Measurements from ENCODE around the gene TMEM156.

DNA sequence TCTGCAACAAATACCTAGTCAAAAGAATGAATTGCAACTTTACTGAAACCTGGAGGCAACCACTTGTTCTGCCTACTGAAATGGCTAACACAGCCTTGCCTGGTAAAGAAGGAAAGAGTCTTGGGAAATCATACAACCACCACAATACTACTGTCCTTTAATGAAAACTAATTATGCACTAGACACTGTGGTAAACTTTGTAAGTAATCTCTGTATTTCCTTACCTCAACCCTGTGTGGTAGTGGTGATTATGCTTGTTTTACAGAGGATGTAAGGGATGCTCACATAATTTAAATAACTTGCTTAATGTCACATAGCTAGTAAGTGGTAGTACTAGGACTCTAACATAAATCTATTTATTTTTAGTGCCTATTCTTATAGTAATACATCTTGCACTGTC, 44.7 kb downstream of the TMEM156 start:
- no peak for TF ChIP-seq EZH2 (IDR thresholded peaks at IDR 0.05; ENCODE audit: low read length)
- TF ChIP-seq, protein P1, sequence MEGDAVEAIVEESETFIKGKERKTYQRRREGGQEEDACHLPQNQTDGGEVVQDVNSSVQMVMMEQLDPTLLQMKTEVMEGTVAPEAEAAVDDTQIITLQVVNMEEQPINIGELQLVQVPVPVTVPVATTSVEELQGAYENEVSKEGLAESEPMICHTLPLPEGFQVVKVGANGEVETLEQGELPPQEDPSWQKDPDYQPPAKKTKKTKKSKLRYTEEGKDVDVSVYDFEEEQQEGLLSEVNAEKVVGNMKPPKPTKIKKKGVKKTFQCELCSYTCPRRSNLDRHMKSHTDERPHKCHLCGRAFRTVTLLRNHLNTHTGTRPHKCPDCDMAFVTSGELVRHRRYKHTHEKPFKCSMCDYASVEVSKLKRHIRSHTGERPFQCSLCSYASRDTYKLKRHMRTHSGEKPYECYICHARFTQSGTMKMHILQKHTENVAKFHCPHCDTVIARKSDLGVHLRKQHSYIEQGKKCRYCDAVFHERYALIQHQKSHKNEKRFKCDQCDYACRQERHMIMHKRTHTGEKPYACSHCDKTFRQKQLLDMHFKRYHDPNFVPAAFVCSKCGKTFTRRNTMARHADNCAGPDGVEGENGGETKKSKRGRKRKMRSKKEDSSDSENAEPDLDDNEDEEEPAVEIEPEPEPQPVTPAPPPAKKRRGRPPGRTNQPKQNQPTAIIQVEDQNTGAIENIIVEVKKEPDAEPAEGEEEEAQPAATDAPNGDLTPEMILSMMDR (optimal IDR thresholded peaks at IDR 0.05 in 1 of 3, IDR thresholded peaks at IDR 0.05 in 1 of 3, conservative IDR thresholded peaks at IDR 0.05 in 1 of 3; ENCODE audit: extremely low read depth in 1 of 3, insufficient read depth in 2 of 3, low read length in 3 of 3), result no peak

Data from keratinocyte (primary cell).